ENCODE results near the gene FBLN2. TPM values are rescaled to one million over a fixed set of nuclear protein-coding genes. Genes with fewer than 3 reads are reported as not detected.

The FBLN2 gene
- polyA plus RNA-seq, 1 of the 3 experiments (the other 2 are of a cell fraction): 5.2 TPM

GRCh38 chr3:13514639-13515435 is 34.1 kb upstream of the FBLN2 start:
- H3K79me2 ChIP-seq (ENCODE audit: insufficient read depth): no peaks in the 10 kb centered on the region
- TF ChIP-seq SIN3A (IDR thresholded peaks at IDR 0.05; ENCODE audit: borderline replicate concordance, low read depth, low read length): no peak
- no peak for TF ChIP-seq NRF1 (IDR thresholded peaks at IDR 0.05; ENCODE audit: low read depth, low read length)
- no peak for TF ChIP-seq EZH2phosphoT487 (IDR thresholded peaks at IDR 0.05; ENCODE audit: borderline replicate concordance, low read depth)
- no peak for TF ChIP-seq CTCF (IDR thresholded peaks at IDR 0.05)
- TF ChIP-seq RFX5 (IDR thresholded peaks at IDR 0.05; ENCODE audit: low read length): no peak
- no peak for TF ChIP-seq MXI1 (IDR thresholded peaks at IDR 0.05; ENCODE audit: low read depth, low read length)
- no peak for TF ChIP-seq MEF2A (IDR thresholded peaks at IDR 0.05; ENCODE audit: borderline replicate concordance, low read depth)
- no peak for TF ChIP-seq TCF12 (IDR thresholded peaks at IDR 0.05)
- TF ChIP-seq FOXM1 (IDR thresholded peaks at IDR 0.05; ENCODE audit: low read depth): no peak
- no peak for TF ChIP-seq SMC3 (IDR thresholded peaks at IDR 0.05; ENCODE audit: low read depth, low read length)
- TF ChIP-seq GATA2 (CRISPR knock-in tag; IDR thresholded peaks at IDR 0.05): no peak
- TF ChIP-seq REST (IDR thresholded peaks at IDR 0.05; ENCODE audit: low read depth, low read length): no peak
- TF ChIP-seq USF1 (IDR thresholded peaks at IDR 0.05; ENCODE audit: borderline replicate concordance, low read depth): no peak
- no peak for TF ChIP-seq RAD21 (IDR thresholded peaks at IDR 0.05; ENCODE audit: low read length)
- no peak for TF ChIP-seq RCOR1 (IDR thresholded peaks at IDR 0.05; ENCODE audit: low read length)
- no peak for TF ChIP-seq CHD2 (IDR thresholded peaks at IDR 0.05; ENCODE audit: low read length, partially characterized antibody)
- no peak for TF ChIP-seq EP300 (IDR thresholded peaks at IDR 0.05; ENCODE audit: borderline replicate concordance in 1 of 2, low read depth in 1 of 2, low read length in 1 of 2)
- no peak for TF ChIP-seq ELF1 (IDR thresholded peaks at IDR 0.05)
- TF ChIP-seq, protein P1, sequence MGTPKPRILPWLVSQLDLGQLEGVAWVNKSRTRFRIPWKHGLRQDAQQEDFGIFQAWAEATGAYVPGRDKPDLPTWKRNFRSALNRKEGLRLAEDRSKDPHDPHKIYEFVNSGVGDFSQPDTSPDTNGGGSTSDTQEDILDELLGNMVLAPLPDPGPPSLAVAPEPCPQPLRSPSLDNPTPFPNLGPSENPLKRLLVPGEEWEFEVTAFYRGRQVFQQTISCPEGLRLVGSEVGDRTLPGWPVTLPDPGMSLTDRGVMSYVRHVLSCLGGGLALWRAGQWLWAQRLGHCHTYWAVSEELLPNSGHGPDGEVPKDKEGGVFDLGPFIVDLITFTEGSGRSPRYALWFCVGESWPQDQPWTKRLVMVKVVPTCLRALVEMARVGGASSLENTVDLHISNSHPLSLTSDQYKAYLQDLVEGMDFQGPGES (IDR thresholded peaks at IDR 0.05; ENCODE audit: low read depth, low read length): no peak
- no peak for TF ChIP-seq YY1 (IDR thresholded peaks at IDR 0.05; ENCODE audit: low read depth)
- 67% methylated on average over 6 of the region's 6 CpGs for WGBS (ENCODE audit: low lambda C conversion rate)
- no peaks in the 10 kb centered on the region for H4K20me1 ChIP-seq (ENCODE audit: insufficient read depth)
- no peaks in the 10 kb centered on the region for H3K9me3 ChIP-seq
- H3K27ac ChIP-seq (ENCODE audit: low read depth in 2 of 2, low read length in 1 of 2): no peak overlapping the region; a peak in 1 of 4 replicates
- no peaks in the 10 kb centered on the region for H3K9me2 ChIP-seq
- DNase-seq: no peak
- no peaks in the 10 kb centered on the region for H3F3A ChIP-seq (replicated peaks; ENCODE audit: insufficient read depth)
- no peak overlapping the region for H3K4me2 ChIP-seq
- H3K4me1 ChIP-seq (ENCODE audit: control insufficient read depth in 1 of 2, insufficient read depth in 2 of 2, low read depth in 1 of 2, low read length in 1 of 2): peaks cover 0 to 49% of the 10 kb centered on the region in 2 experiments; a peak in 1 of 4 replicates
- no peak overlapping the region for H3K4me3 ChIP-seq (ENCODE audit: low read depth in 2 of 2, low read length in 1 of 2)
- ChIA-PET CTCF (interaction anchor here (1.0 to 29.6 kb wide), 5 partner anchors 14 to 366 kb away, joined by 3 to 872 read pairs (median 7); partner anchors contain the start of gene WNT7A), POLR2A (no interaction called here)
- H2AFZ ChIP-seq (ENCODE audit: low read depth): no peak overlapping the region
- no peak overlapping the region for H3K9ac ChIP-seq
- H3K36me3 ChIP-seq (replicated peaks in 1 of 2; ENCODE audit: control insufficient read depth in 1 of 2, insufficient read depth in 2 of 2, low read length in 1 of 2): no peaks in the 10 kb centered on the region
- H3K27me3 ChIP-seq (ENCODE audit: insufficient read depth): no peaks in the 10 kb centered on the region

All from SK-N-SH (cell line).